IMR-90 (cell line): ENCODE measurements around the gene MDH1B. TPM values are rescaled to one million over a fixed set of nuclear protein-coding genes. Genes with fewer than 3 reads are reported as not detected.

ENCODE experiments used
- ATAC-seq: fragments of 200-7000 bp; cut with Tn5 transposase; 2 replicates; pipeline ENCODE4 v1.9.1; 2020; ENCODE audit warnings: low read depth, mild to moderate bottlenecking, moderate library complexity
- BruUV-seq: library from RNA; stranded (reverse); fragments of 400-500 nt; replicated peaks from 2 replicates; lab custom pipeline; 2021; lab: Mats Ljungman, UMichigan
- CTCF ChIA-PET: fragments of 300-600 bp; formaldehyde crosslinking; extraction: SDS; loops from one replicate; lab custom pipeline; 2021; ENCODE audit warnings: antibody characterized with exemption; lab: Yijun Ruan, JAX
- POLR2A ChIA-PET: fragments of 300-600 bp; sonication (Branson Sonifier 250); formaldehyde crosslinking; loops from one replicate; lab custom pipeline; 2022; ENCODE audit warnings: antibody characterized with exemption; ENCODE audit not compliant: unreplicated experiment; lab: Charles Lee
- DNase-seq: peaks from one replicate; pipeline ENCODE4 v3.0.0; 2013
- H2AFZ ChIP-seq: replicated peaks from 2 replicates; pipeline ENCODE3; 2013; ENCODE audit warnings: low read length, mild to moderate bottlenecking; ENCODE audit not compliant: poor library complexity
- H2AK5ac ChIP-seq: 2 replicates; pipeline ENCODE4 v1.6.1; 2013; ENCODE audit warnings: low read depth, low read length, inconsistent platforms
- H2AK9ac ChIP-seq: replicated peaks from 2 replicates; pipeline ENCODE3; 2013; ENCODE audit warnings: mild to moderate bottlenecking, low read depth, low read length, moderate library complexity; ENCODE audit not compliant: poor library complexity
- H2BK120ac ChIP-seq: 2 replicates; pipeline ENCODE4 v1.6.1; 2013; ENCODE audit warnings: low read depth, low read length, inconsistent platforms
- H2BK15ac ChIP-seq: 3 replicates; pipeline ENCODE4 v1.6.1; 2013; ENCODE audit warnings: low read depth, low read length, inconsistent platforms
- H2BK20ac ChIP-seq: 2 replicates; pipeline ENCODE4 v1.6.1; 2013; ENCODE audit warnings: low read depth, mild to moderate bottlenecking, inconsistent platforms, low read length, moderate library complexity
- H2BK5ac ChIP-seq: 2 replicates; pipeline ENCODE4 v1.6.1; 2013; ENCODE audit warnings: mild to moderate bottlenecking, low read depth, low read length, inconsistent platforms; ENCODE audit not compliant: poor library complexity, severe bottlenecking
- H3K14ac ChIP-seq: replicated peaks from 2 replicates; pipeline ENCODE4 v1.6.1; 2013; ENCODE audit warnings: low read depth, low read length, inconsistent platforms
- H3K18ac ChIP-seq: 2 replicates; pipeline ENCODE4 v1.6.1; 2013; ENCODE audit warnings: low read depth, low read length, control low read depth
- H3K23ac ChIP-seq: 2 replicates; pipeline ENCODE4 v1.6.1; 2013; ENCODE audit warnings: low read depth, low read length, inconsistent platforms
- H3K27ac ChIP-seq: 2 replicates; pipeline ENCODE4 v1.5.1; 2013; ENCODE audit warnings: mild to moderate bottlenecking, control low read depth, low read length; ENCODE audit not compliant: insufficient read depth
- H3K27me3 ChIP-seq: 2 replicates; pipeline ENCODE4 v1.6.1; 2013; ENCODE audit warnings: low read length; ENCODE audit not compliant: control insufficient read depth, insufficient read depth
- H3K36me3 ChIP-seq: 2 replicates; pipeline ENCODE4 v1.6.1; 2013; ENCODE audit warnings: low read length, mixed read lengths; ENCODE audit not compliant: control insufficient read depth, insufficient read depth
- H3K4ac ChIP-seq: 2 replicates; pipeline ENCODE4 v1.6.1; 2013; ENCODE audit warnings: low read depth, low read length, inconsistent platforms
- H3K4me1 ChIP-seq: 2 replicates; pipeline ENCODE4 v1.6.1; 2013; ENCODE audit warnings: low read length, mixed read lengths; ENCODE audit not compliant: control insufficient read depth, insufficient read depth
- H3K4me2 ChIP-seq: 2 replicates; pipeline ENCODE4 v1.6.1; 2013; ENCODE audit warnings: low read depth, mild to moderate bottlenecking, control low read depth, low read length, moderate library complexity
- H3K4me3 ChIP-seq: 2 replicates; pipeline ENCODE4 v1.5.1; 2013; ENCODE audit warnings: low read depth, mild to moderate bottlenecking, control low read depth, low read length, moderate library complexity; ENCODE audit not compliant: insufficient read depth
- H3K56ac ChIP-seq: 2 replicates; pipeline ENCODE4 v1.6.1; 2013; ENCODE audit warnings: low read length, inconsistent platforms; ENCODE audit not compliant: insufficient read depth; ENCODE audit errors: extremely low read depth
- H3K79me1 ChIP-seq, 2 experiments: 2 replicates each; pipeline ENCODE4 v1.6.1; 2013; ENCODE audit warnings: low read length in 2 of 2, inconsistent platforms in 1 of 2, low read depth in 1 of 2
- H3K9ac ChIP-seq: 2 replicates; pipeline ENCODE4 v1.6.1; 2013; ENCODE audit warnings: low read depth, low read length, control low read depth
- H3K9me1 ChIP-seq: 2 replicates; pipeline ENCODE4 v1.6.1; 2013; ENCODE audit warnings: low read length, inconsistent platforms; ENCODE audit not compliant: insufficient read depth
- H3K9me3 ChIP-seq: 2 replicates; pipeline ENCODE4 v1.6.1; 2013; ENCODE audit warnings: low read length; ENCODE audit not compliant: control insufficient read depth, insufficient read depth
- H4K20me1 ChIP-seq: 2 replicates; pipeline ENCODE4 v1.6.1; 2013; ENCODE audit warnings: low read length, inconsistent platforms; ENCODE audit not compliant: insufficient read depth
- H4K5ac ChIP-seq: 2 replicates; pipeline ENCODE4 v1.6.1; 2013; ENCODE audit warnings: mild to moderate bottlenecking, low read depth, low read length, control low read depth
- H4K8ac ChIP-seq, 2 experiments: 2 replicates each; pipeline ENCODE4 v1.6.1; 2013; ENCODE audit warnings: low read depth in 2 of 2, low read length in 2 of 2, control low read depth in 1 of 2, inconsistent platforms in 1 of 2
- H4K91ac ChIP-seq: 2 replicates; pipeline ENCODE4 v1.6.1; 2013; ENCODE audit warnings: low read depth, low read length, inconsistent platforms; ENCODE audit not compliant: insufficient read depth
- BHLHE40 ChIP-seq: fragments of 150-350 bp; IDR thresholded peaks from 2 replicates; pipeline ENCODE4 v1.6.1; 2016; ENCODE audit warnings: mild to moderate bottlenecking, low read depth, low read length
- CEBPB ChIP-seq: IDR thresholded peaks from 2 replicates; pipeline ENCODE4 v1.6.1; 2012; ENCODE audit warnings: low read depth, low read length, improper control_type of control experiment
- ELK1 ChIP-seq: fragments of 150-350 bp; IDR thresholded peaks from 2 replicates; pipeline ENCODE4 v1.6.1; 2016; ENCODE audit warnings: low read depth, mild to moderate bottlenecking, low read length, moderate library complexity, borderline replicate concordance
- FOS ChIP-seq: fragments of 150-350 bp; IDR thresholded peaks from 2 replicates; pipeline ENCODE4 v1.6.1; 2016; ENCODE audit warnings: low read depth, low read length
- MAFK ChIP-seq: IDR thresholded peaks from 2 replicates; pipeline ENCODE4 v1.6.1; 2012; ENCODE audit warnings: low read depth, low read length, improper control_type of control experiment
- MAZ ChIP-seq: IDR thresholded peaks from 2 replicates; pipeline ENCODE4 v1.6.1; 2012; ENCODE audit warnings: low read depth, mild to moderate bottlenecking, low read length, improper control_type of control experiment, moderate library complexity, borderline replicate concordance
- NFE2L2 ChIP-seq: fragments of 150-350 bp; IDR thresholded peaks from 2 replicates; pipeline ENCODE4 v1.6.1; 2016; ENCODE audit warnings: low read depth, mild to moderate bottlenecking, low read length
- POLR2A ChIP-seq: IDR thresholded peaks from 2 replicates; pipeline ENCODE4 v1.6.1; 2012; ENCODE audit warnings: mild to moderate bottlenecking, low read depth, low read length
- RCOR1 ChIP-seq: IDR thresholded peaks from 2 replicates; pipeline ENCODE4 v1.6.1; 2012; ENCODE audit warnings: mild to moderate bottlenecking, low read length, improper control_type of control experiment; ENCODE audit not compliant: insufficient replicate concordance
- RFX5 ChIP-seq: IDR thresholded peaks from 2 replicates; pipeline ENCODE4 v1.8.0; 2012; ENCODE audit warnings: low read depth, mild to moderate bottlenecking, low read length, moderate library complexity
- SMC3 ChIP-seq: fragments of 150-350 bp; IDR thresholded peaks from 2 replicates; pipeline ENCODE4 v1.6.1; 2016; ENCODE audit warnings: low read depth, mild to moderate bottlenecking, antibody characterized with exemption, low read length, moderate library complexity
- WGBS, 2 experiments: methylation state at CpG; one replicate each; pipeline versions ENCODE4 v1.1.5 to v1.1.7; 2013; ENCODE audit warnings: missing lambda C conversion rate in 2 of 2; ENCODE audit not compliant: insufficient read length in 1 of 2; ENCODE audit errors: extremely low coverage in 2 of 2; 5-methylcytosine and 5-hydroxymethylcytosine counted together
- dilution Hi-C: fragments of 300-500 bp; cut with HindIII; formaldehyde crosslinking; loops from one replicate; pipeline ENCODE4 v1.14.3; 2018; ENCODE audit warnings: low sequenced_read_pairs; ENCODE audit not compliant: unreplicated experiment
- in situ Hi-C: fragments of 300-500 bp; cut with MboI; formaldehyde crosslinking; loops from 3 replicates; pipeline ENCODE4 v1.14.3; 2019; ENCODE audit warnings: low sequenced_read_pairs, inconsistent platforms, mixed read lengths
- intact Hi-C: fragments of 100-400 bp; cut with micrococcal nuclease; formaldehyde crosslinking; loops from 2 replicates; pipeline ENCODE4 v1.10.0; 2022
- polyA plus RNA-seq, 3 experiments: library from polyadenylated mRNA; depleted of rRNA; stranded (reverse); fragments of >200 nt; gene quantifications; 2 replicates each; pipeline ENCODE4 v1.2.3, GENCODE V29; 2012; ENCODE audit warnings: low replicate concordance in 1 of 3
- total RNA-seq: library from RNA; depleted of rRNA; stranded (reverse); fragments of >200 nt; gene quantifications from 2 replicates; pipeline ENCODE4 v1.2.3, GENCODE V29; 2012

The MDH1B gene
- total and polyA plus RNA-seq, 2 of the 4 experiments (the other 2 are of a cell fraction), result 0.38 to 0.54 TPM

- no peak overlapping the region for H3K14ac ChIP-seq
- no peak overlapping the region for H3K27ac ChIP-seq
- WGBS, 2 experiments, result 100% methylated on average over 1 of the region's 2 CpGs
- no peak overlapping the region for H3K23ac ChIP-seq
- no peak overlapping the region for H2BK20ac ChIP-seq
- no peak overlapping the region for H2BK120ac ChIP-seq
- no peak overlapping the region for H2AFZ ChIP-seq
- no peak overlapping the region for H2BK5ac ChIP-seq
- no peak overlapping the region for H3K18ac ChIP-seq
- no peaks in the 10 kb centered on the region for H3K4me1 ChIP-seq
- H3K56ac ChIP-seq, result no peak overlapping the region
- H3K9ac ChIP-seq, result no peak overlapping the region
- dilution Hi-C loops (no loop called here), in situ Hi-C loops (no loop called here), intact Hi-C loops (no loop called here)
- no peak for ATAC-seq
- H3K4ac ChIP-seq, result no peak overlapping the region
- H3K9me1 ChIP-seq, result no peaks in the 10 kb centered on the region
- no peak for DNase-seq
- no peak overlapping the region for H2AK5ac ChIP-seq
- no peak overlapping the region for H4K91ac ChIP-seq
- H3K4me3 ChIP-seq, result no peak overlapping the region
- H2BK15ac ChIP-seq, result no peak overlapping the region
- no peaks in the 10 kb centered on the region for H3K36me3 ChIP-seq
- H3K79me1 ChIP-seq, result no peaks in the 10 kb centered on the region
- CTCF ChIA-PET, result no interaction called here
- no peaks in the 10 kb centered on the region for H3K27me3 ChIP-seq
- no peak for TF ChIP-seq BHLHE40
- no peak for TF ChIP-seq CEBPB
- no peak for TF ChIP-seq FOS
- no peak for TF ChIP-seq SMC3
- no peak for TF ChIP-seq ELK1
- TF ChIP-seq NFE2L2, result no peak
- no peak for TF ChIP-seq MAFK
- TF ChIP-seq RCOR1, result no peak
- no peak for TF ChIP-seq MAZ
- TF ChIP-seq POLR2A, result no peak
- no peak for TF ChIP-seq RFX5
- H4K20me1 ChIP-seq, result no peaks in the 10 kb centered on the region
- H3K4me2 ChIP-seq, result no peak overlapping the region
- H2AK9ac ChIP-seq, result no peak overlapping the region
- H3K9me3 ChIP-seq, result no peaks in the 10 kb centered on the region
- BruUV-seq, result no TSS peak
- POLR2A ChIA-PET, result no interaction called here
- no peak overlapping the region for H4K5ac ChIP-seq
- no peak overlapping the region for H4K8ac ChIP-seq
These were observed 37.8 kb downstream of the MDH1B start for GRCh38 chr2:206727287-206727686.
